Gastroesophageal sphincter (tissue), 4 donors: ENCODE results near the gene TBC1D20. TPM values are rescaled to one million over a fixed set of nuclear protein-coding genes. Genes with fewer than 3 reads are reported as not detected.

Experiments used
- ATAC-seq: fragments of 150-250 bp; one replicate; pipeline ENCODE4 v1.9.1; 2016; ENCODE audit warnings: mild to moderate bottlenecking, moderate library complexity
- H3K27ac ChIP-seq, 4 donors: fragments of 200-600 bp; sonication (generic) in 3 of 4; 1 replicate in 3 of 4; 2 replicates in 1 of 4; pipeline ENCODE4 v1.5.1; 2016 to 2019
- H3K27me3 ChIP-seq: fragments of 200-600 bp; sonication (generic); one replicate; pipeline ENCODE4 v1.5.1; 2019
- H3K36me3 ChIP-seq, 2 donors: fragments of 200-600 bp; sonication (generic); one replicate each; pipeline ENCODE4 v1.5.1; 2019; ENCODE audit warnings: control low read depth in 1 of 2
- H3K4me1 ChIP-seq, 3 donors: fragments of 200-600 bp; sonication (generic); 1 replicate in 2 of 3; 2 replicates in 1 of 3; pipeline ENCODE4 v1.5.1; 2016 to 2019; ENCODE audit warnings: control low read depth in 2 of 3
- H3K4me3 ChIP-seq, 2 donors: fragments of 200-600 bp; sonication (generic); one replicate each; pipeline ENCODE4 v1.5.1; 2019; ENCODE audit warnings: mild to moderate bottlenecking in 1 of 2, moderate library complexity in 1 of 2
- H3K9me3 ChIP-seq, 3 donors: fragments of 200-600 bp; sonication (generic); one replicate each; pipeline ENCODE4 v1.5.1; 2017 to 2019; ENCODE audit warnings: control low read depth in 2 of 3
- EP300 ChIP-seq: sonication (generic); formaldehyde crosslinking; IDR thresholded peaks from one replicate; pipeline ENCODE4 v1.6.1; 2017; ENCODE audit warnings: antibody characterized with exemption, mild to moderate bottlenecking
- POLR2A ChIP-seq, 2 donors: fragments of 450-650 bp; IDR thresholded peaks; one replicate each; pipeline ENCODE4 v1.6.1; 2017; ENCODE audit warnings: antibody characterized with exemption in 2 of 2, mild to moderate bottlenecking in 2 of 2, moderate library complexity in 1 of 2
- POLR2AphosphoS5 ChIP-seq: sonication (generic); formaldehyde crosslinking; IDR thresholded peaks from one replicate; pipeline ENCODE4 v1.6.1; 2017; ENCODE audit warnings: antibody characterized with exemption
- WGBS, 2 donors: methylation state at CpG; one replicate each; pipeline ENCODE4 v1.1.5; 2018; ENCODE audit warnings: low coverage in 1 of 2; 5-methylcytosine and 5-hydroxymethylcytosine counted together
- total RNA-seq, 4 donors: library from RNA; depleted of rRNA; stranded (reverse); fragments of >200 nt; gene quantifications; one replicate each; pipeline ENCODE4 v1.1.0, GENCODE V29; 2016
- TF ChIP-seq, protein P1 (sequence below), 4 experiments: fragments of 200-600 bp in 2 of 4; fragments of 450-650 bp in 2 of 4; sonication (generic) in 1 of 4; IDR thresholded peaks; one replicate each; pipeline ENCODE4 v1.5.1; 2017 to 2019; ENCODE audit warnings: antibody characterized with exemption in 4 of 4, mild to moderate bottlenecking in 2 of 4, moderate library complexity in 2 of 4

TBC1D20 gene
- total RNA-seq, 4 donors from 2014 or later = 39.6 to 51.2 (median 39.9) TPM

DNA sequence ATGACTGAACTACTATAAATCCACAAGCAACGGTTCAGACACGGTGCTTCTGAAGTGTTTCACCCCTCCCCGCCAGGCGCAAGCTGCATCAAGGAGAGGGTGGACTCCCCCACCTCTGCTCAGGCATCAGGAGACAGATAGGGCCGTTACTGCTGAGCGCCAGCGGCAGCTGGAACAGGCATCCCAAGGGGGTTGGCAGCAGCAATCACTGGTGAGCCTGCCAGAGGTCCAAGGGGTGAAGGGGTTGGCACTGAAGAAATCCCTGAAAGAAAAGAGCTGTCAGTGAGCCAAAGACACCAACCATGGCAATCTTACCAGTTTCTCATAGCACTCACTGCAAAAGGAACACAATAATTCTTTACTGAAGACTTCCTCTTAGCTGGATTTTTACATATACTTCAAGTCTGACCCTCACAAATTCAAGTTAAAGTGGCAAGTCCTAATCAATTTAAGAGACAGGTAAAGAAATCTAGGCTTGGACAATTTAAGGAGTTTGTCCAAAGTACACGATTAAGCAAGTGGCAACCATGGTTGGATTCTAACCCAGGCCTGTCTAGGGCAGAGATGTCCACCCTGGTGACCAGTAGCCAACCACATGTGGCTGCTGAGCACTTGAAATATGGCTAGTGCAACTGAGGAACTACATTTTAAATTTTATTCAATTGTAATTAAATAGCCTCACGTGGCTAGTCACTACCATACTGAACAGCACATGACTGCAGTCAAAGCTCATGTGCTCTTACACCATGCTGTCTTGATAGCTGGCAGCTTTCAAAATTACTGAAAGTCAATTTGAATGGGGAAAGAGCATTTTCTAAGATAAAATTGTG is 21.7 kb upstream of the TBC1D20 start:
- H3K27me3 ChIP-seq = no peaks in the 10 kb centered on the region
- peaks cover 10 to 83% of the 10 kb centered on the region in 2 donors for H3K36me3 ChIP-seq
- ATAC-seq = no peak
- H3K4me3 ChIP-seq = no peak overlapping the region
- H3K9me3 ChIP-seq = no peaks in the 10 kb centered on the region
- 62 to 70% methylated on average over 6 of the region's 9 CpGs for WGBS, 2 donors
- H3K4me1 ChIP-seq = peaks cover 0 to 10% (median 0%) of the 10 kb centered on the region in 3 donors
- no peak overlapping the region for H3K27ac ChIP-seq
- TF ChIP-seq EP300 = no peak
- no peak for TF ChIP-seq POLR2AphosphoS5
- TF ChIP-seq, protein P1, sequence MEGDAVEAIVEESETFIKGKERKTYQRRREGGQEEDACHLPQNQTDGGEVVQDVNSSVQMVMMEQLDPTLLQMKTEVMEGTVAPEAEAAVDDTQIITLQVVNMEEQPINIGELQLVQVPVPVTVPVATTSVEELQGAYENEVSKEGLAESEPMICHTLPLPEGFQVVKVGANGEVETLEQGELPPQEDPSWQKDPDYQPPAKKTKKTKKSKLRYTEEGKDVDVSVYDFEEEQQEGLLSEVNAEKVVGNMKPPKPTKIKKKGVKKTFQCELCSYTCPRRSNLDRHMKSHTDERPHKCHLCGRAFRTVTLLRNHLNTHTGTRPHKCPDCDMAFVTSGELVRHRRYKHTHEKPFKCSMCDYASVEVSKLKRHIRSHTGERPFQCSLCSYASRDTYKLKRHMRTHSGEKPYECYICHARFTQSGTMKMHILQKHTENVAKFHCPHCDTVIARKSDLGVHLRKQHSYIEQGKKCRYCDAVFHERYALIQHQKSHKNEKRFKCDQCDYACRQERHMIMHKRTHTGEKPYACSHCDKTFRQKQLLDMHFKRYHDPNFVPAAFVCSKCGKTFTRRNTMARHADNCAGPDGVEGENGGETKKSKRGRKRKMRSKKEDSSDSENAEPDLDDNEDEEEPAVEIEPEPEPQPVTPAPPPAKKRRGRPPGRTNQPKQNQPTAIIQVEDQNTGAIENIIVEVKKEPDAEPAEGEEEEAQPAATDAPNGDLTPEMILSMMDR (IDR thresholded peaks at IDR 0.05) = no peak
- TF ChIP-seq POLR2A (IDR thresholded peaks at IDR 0.05) = no peak

DNA sequence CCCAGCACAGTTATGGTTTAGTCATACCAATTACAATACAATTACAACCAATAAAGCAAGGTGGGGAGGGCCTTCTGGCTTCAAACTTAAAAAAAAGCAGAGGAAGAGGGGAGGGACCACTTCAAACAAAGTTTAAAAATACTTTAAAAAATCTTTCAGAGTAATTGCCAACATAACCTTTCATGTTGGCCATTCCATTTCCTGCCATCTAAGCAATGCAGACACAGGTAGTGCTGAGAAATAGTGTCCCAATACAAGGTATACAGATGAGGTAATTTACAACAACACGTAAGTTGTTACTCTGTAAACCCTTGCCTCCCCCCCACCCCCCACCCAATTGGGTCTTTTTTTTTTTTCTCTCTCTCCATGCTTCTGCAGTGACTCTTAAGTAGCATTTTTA is 18.8 kb upstream of the TBC1D20 start:
- no peak for ATAC-seq
- peaks cover 0 to 69% of the 10 kb centered on the region in 2 donors for H3K36me3 ChIP-seq
- H3K27me3 ChIP-seq = no peaks in the 10 kb centered on the region
- TF ChIP-seq POLR2A (IDR thresholded peaks at IDR 0.05) = no peak
- H3K4me3 ChIP-seq = no peak overlapping the region
- H3K27ac ChIP-seq = no peak overlapping the region
- H3K4me1 ChIP-seq = peaks cover 0 to 21% (median 0%) of the 10 kb centered on the region in 3 donors
- no peaks in the 10 kb centered on the region for H3K9me3 ChIP-seq
- 55 to 68% methylated on average over 1 of the region's 1 CpG for WGBS, 2 donors

DNA sequence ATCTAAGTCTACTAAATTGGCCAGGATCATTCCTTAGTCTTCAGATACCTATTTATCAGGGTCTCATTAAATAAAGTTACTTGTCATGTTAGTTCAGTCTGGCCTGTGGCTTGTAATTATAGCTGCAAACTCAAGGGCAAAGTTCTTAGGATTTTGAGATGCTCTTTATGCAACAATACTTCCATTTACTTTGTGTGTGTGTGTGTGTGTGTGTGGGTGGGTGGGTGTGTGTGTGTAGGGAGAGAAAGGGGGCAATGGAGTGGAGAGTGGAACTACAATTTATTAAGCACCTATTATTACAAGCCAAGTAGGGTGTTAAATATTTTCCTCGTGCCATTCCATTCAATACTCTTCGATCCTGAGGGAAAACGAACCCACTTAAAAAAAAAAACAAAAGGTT is 17.7 kb upstream of the TBC1D20 start:
- WGBS, 2 donors = 41 to 66% methylated on average over 3 of the region's 3 CpGs
- Histone ChIP-seq H3K27me3 (no peaks in the 10 kb centered on the region), H3K4me1 (peaks cover 0 to 29% (median 0%) of the 10 kb centered on the region in 3 donors), H3K9me3 (no peaks in the 10 kb centered on the region), H3K36me3 (peaks cover 0 to 57% of the 10 kb centered on the region in 2 donors), H3K4me3 (no peak overlapping the region), H3K27ac (no peak overlapping the region)
- no peak for ATAC-seq
- TF ChIP-seq EP300 (no peak), POLR2AphosphoS5 (no peak), POLR2A (IDR thresholded peaks at IDR 0.05) (no peak)
- TF ChIP-seq, protein P1 (IDR thresholded peaks at IDR 0.05) = no peak

- TF ChIP-seq, protein P1 (IDR thresholded peaks at IDR 0.05) = no peak
- TF ChIP-seq POLR2AphosphoS5 (no peak), EP300 (no peak), POLR2A (IDR thresholded peaks at IDR 0.05) (no peak)
- ATAC-seq = no peak
- H3K27me3 ChIP-seq = no peaks in the 10 kb centered on the region
- no peaks in the 10 kb centered on the region for H3K9me3 ChIP-seq
- peaks cover 0 to 29% (median 0%) of the 10 kb centered on the region in 3 donors for H3K4me1 ChIP-seq
- no peak overlapping the region for H3K27ac ChIP-seq
- H3K4me3 ChIP-seq = no peak overlapping the region
- H3K36me3 ChIP-seq = peaks cover 0 to 52% of the 10 kb centered on the region in 2 donors
- 42 to 65% methylated on average over 2 of the region's 2 CpGs for WGBS, 2 donors
Measured at GRCh38 chr20:479487-479886, 17.2 kb upstream of the TBC1D20 start.

GRCh38 chr20:478949-479429 is 16.7 kb upstream of the TBC1D20 start:
- no peaks in the 10 kb centered on the region for H3K27me3 ChIP-seq
- ATAC-seq = no peak

More at GRCh38 chr20:478949-479429, 16.7 kb upstream of the TBC1D20 start:
- Histone ChIP-seq H3K4me1 (peaks cover 0 to 25% (median 0%) of the 10 kb centered on the region in 3 donors), H3K4me3 (no peak overlapping the region), H3K9me3 (no peaks in the 10 kb centered on the region), H3K27ac (no peak overlapping the region), H3K36me3 (peaks cover 0 to 47% of the 10 kb centered on the region in 2 donors)
- no peak for TF ChIP-seq POLR2A (IDR thresholded peaks at IDR 0.05)
- TF ChIP-seq, protein P1 (IDR thresholded peaks at IDR 0.05) = peak; percentile 42 to 70 (median 58)
- no peak for TF ChIP-seq EP300
- no peak for TF ChIP-seq POLR2AphosphoS5
- WGBS, 2 donors = 22 to 49% methylated on average over 2 to 3 of the region's 3 CpGs
